ENCODE results near the gene CHI3L1.

Gene CHI3L1

DNA sequence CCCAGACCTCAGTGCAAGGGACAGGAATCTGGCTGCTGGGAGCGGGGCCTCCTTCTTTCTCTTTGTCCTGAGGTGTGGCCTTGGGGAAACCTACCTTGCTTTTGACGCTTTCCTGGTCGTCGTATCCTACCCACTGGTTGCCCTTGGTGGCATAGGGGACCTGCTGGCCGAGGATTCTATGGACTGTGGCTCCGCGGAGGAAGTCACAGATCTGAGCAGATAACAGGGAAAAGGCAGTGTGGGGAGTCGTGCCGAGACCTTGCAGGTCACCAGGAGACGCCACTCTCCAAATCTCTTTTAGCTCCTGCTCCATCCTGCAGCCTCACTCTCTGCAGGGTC lies 6.9 kb downstream of the CHI3L1 start:
- Histone ChIP-seq H3K4me3 (ENCODE audit: low read depth in 1 of 2, low read length in 2 of 2) (no peak overlapping the region), H3K27me3 (ENCODE audit: low read depth, low read length) (no peaks in the 10 kb centered on the region), H3K9me3 (ENCODE audit: control insufficient read depth in 1 of 2, low read length in 2 of 2) (no peaks in the 10 kb centered on the region), H3K4me1 (ENCODE audit: control insufficient read depth in 1 of 2, insufficient read depth in 2 of 2, low read length in 2 of 2) (no peaks in the 10 kb centered on the region), H3K36me3 (ENCODE audit: control insufficient read depth in 1 of 2, insufficient read depth in 2 of 2, low read length in 2 of 2) (no peaks in the 10 kb centered on the region), H3K27ac (ENCODE audit: low read length) (no peak overlapping the region)

DNA sequence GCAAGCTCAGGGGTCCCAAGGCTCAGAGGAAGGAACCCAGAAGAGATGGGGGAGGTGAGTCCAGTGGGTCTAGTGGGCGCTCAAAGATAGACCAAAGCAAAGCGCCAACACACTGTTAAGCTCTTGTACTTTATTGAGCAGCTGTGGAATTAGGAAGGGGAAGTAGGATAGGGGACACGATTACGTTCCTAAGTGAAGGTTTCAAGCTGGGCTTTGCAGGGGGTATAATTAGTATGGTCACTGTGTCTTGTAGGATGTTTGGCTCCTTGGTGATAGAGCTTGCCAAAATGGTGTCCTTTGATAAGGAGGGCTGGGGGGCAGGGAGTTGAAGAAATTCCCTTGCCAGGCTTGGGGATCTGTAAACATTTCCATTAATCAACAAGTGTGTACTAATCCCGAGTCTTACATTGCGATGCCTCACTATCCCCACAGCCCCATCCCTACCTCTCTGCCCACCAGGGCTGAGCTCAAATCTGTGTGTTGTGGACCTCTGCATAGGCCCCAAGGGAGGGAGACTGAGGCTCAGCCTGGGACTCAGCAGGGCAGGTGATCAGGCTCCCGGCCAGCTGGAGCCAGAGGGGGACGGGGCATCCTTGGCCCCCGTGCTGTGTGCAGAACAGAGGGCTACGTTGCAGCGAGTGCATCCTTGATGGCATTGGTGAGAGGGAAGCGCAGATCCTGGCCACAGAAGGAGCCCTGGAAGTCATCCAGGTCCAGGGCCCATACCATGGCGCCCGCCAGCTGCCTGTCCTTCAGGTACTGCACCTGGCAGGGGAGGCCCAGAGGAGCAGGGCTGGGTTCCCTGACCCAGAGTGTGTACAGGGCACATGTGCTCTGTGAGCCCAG lies 7.5 kb downstream of the CHI3L1 start:
- no peak overlapping the region for H3K4me3 ChIP-seq (ENCODE audit: low read depth in 1 of 2, low read length in 2 of 2)
- H3K27me3 ChIP-seq (ENCODE audit: low read depth, low read length): no peaks in the 10 kb centered on the region
- no peaks in the 10 kb centered on the region for H3K4me1 ChIP-seq (ENCODE audit: control insufficient read depth in 1 of 2, insufficient read depth in 2 of 2, low read length in 2 of 2)
- no peaks in the 10 kb centered on the region for H3K36me3 ChIP-seq (ENCODE audit: control insufficient read depth in 1 of 2, insufficient read depth in 2 of 2, low read length in 2 of 2)
- H3K9me3 ChIP-seq (ENCODE audit: control insufficient read depth in 1 of 2, low read length in 2 of 2): no peaks in the 10 kb centered on the region
- H3K27ac ChIP-seq (ENCODE audit: low read length): no peak overlapping the region

DNA sequence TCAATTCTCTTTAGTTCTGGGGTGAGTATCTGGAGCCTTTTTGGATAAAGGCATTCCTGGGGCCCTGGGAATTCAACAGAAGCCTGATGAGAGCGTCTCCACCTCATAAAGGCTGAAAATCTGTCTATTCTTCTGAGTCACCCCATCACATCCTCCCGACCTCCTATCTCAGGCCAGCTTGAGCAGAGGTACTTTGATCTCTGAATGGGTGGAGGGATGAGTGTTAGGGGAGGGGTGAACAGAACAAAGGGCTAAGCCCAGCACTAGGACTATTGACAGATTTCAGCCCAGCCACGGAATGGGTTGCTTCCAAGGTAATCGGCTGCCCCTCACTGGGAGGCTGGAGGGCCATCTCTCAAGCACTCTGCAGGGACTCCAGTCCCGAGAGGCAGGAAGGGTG lies 8.4 kb downstream of the CHI3L1 start:
- no peak overlapping the region for H3K4me3 ChIP-seq (ENCODE audit: low read depth in 1 of 2, low read length in 2 of 2)
- no peaks in the 10 kb centered on the region for H3K27me3 ChIP-seq (ENCODE audit: low read depth, low read length)
- H3K36me3 ChIP-seq (ENCODE audit: control insufficient read depth in 1 of 2, insufficient read depth in 2 of 2, low read length in 2 of 2): no peaks in the 10 kb centered on the region
- no peak overlapping the region for H3K27ac ChIP-seq (ENCODE audit: low read length)
- no peaks in the 10 kb centered on the region for H3K9me3 ChIP-seq (ENCODE audit: control insufficient read depth in 1 of 2, low read length in 2 of 2)
- no peaks in the 10 kb centered on the region for H3K4me1 ChIP-seq (ENCODE audit: control insufficient read depth in 1 of 2, insufficient read depth in 2 of 2, low read length in 2 of 2)

DNA sequence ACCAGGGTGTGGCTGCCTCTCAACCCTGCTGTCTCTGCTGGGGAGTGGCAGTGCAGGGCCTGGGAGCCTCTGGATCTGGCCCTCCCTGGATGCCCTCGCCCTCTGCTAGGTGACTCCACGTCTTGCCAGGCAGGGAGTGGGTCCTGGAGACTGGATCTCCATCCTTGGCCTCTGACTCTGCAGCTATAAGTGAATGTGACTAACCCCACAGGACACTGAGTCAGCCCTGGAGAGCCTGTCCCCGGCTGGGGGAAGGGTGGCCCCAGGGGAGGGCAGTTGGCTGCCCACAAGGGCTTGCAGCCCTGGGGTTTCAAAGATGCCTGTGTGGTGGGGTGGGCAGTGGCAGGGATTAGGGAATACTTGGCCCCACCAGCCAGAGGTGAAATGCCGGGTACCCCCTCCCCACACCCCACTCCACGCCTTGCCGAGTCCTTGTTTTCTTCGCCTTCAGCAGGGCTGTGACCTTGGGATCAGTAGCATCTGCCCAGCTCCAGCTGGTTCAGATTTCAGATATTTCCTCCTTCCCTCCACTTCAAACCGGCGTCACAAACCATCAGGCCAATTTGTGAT lies 8.9 kb downstream of the CHI3L1 start:
- no peaks in the 10 kb centered on the region for H3K4me1 ChIP-seq (ENCODE audit: control insufficient read depth in 1 of 2, insufficient read depth in 2 of 2, low read length in 2 of 2)
- no peaks in the 10 kb centered on the region for H3K36me3 ChIP-seq (ENCODE audit: control insufficient read depth in 1 of 2, insufficient read depth in 2 of 2, low read length in 2 of 2)
- no peak overlapping the region for H3K27ac ChIP-seq (ENCODE audit: low read length)

DNA sequence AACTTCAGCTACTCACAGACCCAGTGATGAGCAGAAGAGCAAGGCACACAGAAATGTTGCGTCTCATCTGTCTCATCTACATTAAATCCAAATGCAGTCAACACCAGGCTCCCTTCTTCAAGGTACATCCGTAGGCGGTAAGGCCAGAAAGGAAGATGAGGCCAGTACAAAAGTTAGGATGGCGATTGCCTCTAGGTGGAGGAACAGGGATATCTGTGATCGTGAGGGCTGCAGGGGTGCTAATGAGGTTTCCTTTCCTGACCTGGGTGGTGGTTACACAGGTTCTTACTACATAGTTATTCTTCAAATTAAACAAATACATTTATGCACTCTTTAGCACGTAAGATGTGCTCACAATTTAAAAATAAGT lies 9.5 kb downstream of the CHI3L1 start:
- H3K4me3 ChIP-seq (ENCODE audit: low read depth in 1 of 2, low read length in 2 of 2): no peak overlapping the region
- no peaks in the 10 kb centered on the region for H3K36me3 ChIP-seq (ENCODE audit: control insufficient read depth in 1 of 2, insufficient read depth in 2 of 2, low read length in 2 of 2)
- no peak overlapping the region for H3K27ac ChIP-seq (ENCODE audit: low read length)
- H3K27me3 ChIP-seq (ENCODE audit: low read depth, low read length): no peaks in the 10 kb centered on the region
- H3K9me3 ChIP-seq (ENCODE audit: control insufficient read depth in 1 of 2, low read length in 2 of 2): no peaks in the 10 kb centered on the region
- no peaks in the 10 kb centered on the region for H3K4me1 ChIP-seq (ENCODE audit: control insufficient read depth in 1 of 2, insufficient read depth in 2 of 2, low read length in 2 of 2)

More for the DNA sequence above, 8.9 kb downstream of the CHI3L1 start:
- Histone ChIP-seq H3K27me3 (ENCODE audit: low read depth, low read length) (no peaks in the 10 kb centered on the region), H3K4me3 (ENCODE audit: low read depth in 1 of 2, low read length in 2 of 2) (no peak overlapping the region), H3K9me3 (ENCODE audit: control insufficient read depth in 1 of 2, low read length in 2 of 2) (no peaks in the 10 kb centered on the region)

DNA sequence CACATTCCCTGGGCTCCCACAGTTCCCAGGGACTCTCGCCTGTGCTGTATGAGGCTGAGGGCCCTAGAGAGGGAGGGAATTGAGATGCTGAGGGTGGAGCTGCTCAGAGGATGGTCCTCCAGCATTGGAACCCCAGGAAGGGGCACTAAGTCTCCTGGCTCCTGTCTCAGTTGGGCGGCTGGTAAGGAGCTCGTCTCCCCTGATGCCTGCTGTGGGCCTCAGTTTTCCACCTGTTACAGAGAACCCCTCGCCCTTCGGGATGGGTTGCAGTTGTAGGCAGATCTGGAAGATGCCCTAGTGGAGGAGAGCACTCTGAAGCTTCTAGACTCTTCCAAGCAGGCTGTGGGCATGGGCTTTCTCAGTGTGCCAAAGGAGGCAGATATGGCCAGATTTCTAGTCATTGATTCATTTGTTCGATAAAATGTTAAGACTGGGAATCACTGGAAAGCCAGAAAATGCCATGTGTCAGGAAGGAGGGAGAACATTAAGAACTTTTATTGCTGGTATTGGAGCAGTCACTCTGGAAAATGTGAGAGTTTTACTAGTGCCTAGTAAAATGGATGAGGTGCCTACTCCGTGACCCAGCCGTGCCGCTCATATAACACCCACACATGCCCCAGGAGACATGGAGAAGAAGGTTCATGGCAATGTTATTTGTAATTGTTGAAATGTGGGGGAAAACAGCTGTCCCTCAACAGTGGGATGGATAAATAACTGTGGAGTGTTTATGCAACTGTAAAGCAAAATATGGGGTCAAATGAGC lies 10.1 kb downstream of the CHI3L1 start:
- no peaks in the 10 kb centered on the region for H3K27me3 ChIP-seq (ENCODE audit: low read depth, low read length)
- no peaks in the 10 kb centered on the region for H3K4me1 ChIP-seq (ENCODE audit: control insufficient read depth in 1 of 2, insufficient read depth in 2 of 2, low read length in 2 of 2)
- H3K36me3 ChIP-seq (ENCODE audit: control insufficient read depth in 1 of 2, insufficient read depth in 2 of 2, low read length in 2 of 2): no peaks in the 10 kb centered on the region
- no peak overlapping the region for H3K4me3 ChIP-seq (ENCODE audit: low read depth in 1 of 2, low read length in 2 of 2)
- H3K27ac ChIP-seq (ENCODE audit: low read length): no peak overlapping the region
- H3K9me3 ChIP-seq (ENCODE audit: control insufficient read depth in 1 of 2, low read length in 2 of 2): no peaks in the 10 kb centered on the region

DNA sequence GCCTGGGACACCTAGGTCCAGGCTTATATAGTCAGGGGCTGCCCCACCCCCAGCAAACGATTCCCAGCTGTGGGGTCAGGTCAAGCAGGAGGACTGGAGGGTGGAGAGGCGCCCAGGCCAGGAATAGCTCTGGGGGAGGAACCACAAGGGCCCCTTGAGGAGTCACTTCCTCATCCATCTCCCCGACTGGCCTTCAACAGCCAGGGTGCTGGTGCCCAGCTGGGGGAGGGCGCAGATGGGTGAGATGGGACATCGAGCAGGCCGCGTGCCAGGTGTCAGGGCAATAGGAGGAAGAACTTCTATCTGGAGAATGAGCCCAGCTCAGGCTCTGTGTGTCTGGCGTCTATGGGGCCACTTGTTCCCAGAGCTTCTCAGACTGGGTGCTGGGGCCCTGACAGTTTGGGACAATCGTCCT lies 10.7 kb downstream of the CHI3L1 start:
- Histone ChIP-seq H3K27me3 (ENCODE audit: low read depth, low read length) (no peaks in the 10 kb centered on the region), H3K9me3 (ENCODE audit: control insufficient read depth in 1 of 2, low read length in 2 of 2) (no peaks in the 10 kb centered on the region), H3K4me1 (ENCODE audit: control insufficient read depth in 1 of 2, insufficient read depth in 2 of 2, low read length in 2 of 2) (no peaks in the 10 kb centered on the region), H3K36me3 (ENCODE audit: control insufficient read depth in 1 of 2, insufficient read depth in 2 of 2, low read length in 2 of 2) (no peaks in the 10 kb centered on the region), H3K4me3 (ENCODE audit: low read depth in 1 of 2, low read length in 2 of 2) (no peak overlapping the region), H3K27ac (ENCODE audit: low read length) (no peak overlapping the region)

DNA sequence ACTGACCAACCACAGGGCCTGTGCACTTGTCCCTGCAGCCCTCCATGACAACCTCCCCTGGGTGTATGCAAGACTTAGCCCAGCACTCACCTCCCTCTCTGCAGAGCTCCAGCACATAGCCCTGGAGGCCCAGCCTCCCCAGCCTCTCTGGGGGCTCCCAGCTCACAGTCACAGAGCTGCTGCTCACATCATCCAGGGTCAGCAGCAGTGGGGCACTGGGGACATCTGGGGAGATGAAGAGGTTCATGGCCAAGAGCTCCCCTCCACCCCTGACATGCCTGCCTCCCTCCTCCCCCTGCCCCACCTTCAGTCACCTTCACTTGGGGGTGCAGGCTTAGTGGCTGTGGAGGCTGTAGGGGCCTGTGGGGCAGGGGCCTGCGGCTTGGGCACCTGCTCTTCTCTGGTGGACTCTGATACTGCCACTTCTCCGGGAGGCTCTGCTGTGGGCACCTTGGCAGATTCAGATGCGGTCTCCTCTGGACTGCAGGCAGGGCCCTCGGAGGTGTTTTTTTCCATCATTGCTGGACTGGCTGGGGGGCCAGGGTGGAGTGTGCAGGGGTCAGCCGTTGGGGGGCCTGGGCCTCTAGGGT lies 11.2 kb downstream of the CHI3L1 start, which contains the start of gene MYBPH:
TSS of gene MYBPH (minus strand) at position 590 of the 590 bp plus-strand sequence. CDS start at position 519, 71 bp downstream.
- H3K36me3 ChIP-seq (ENCODE audit: control insufficient read depth in 1 of 2, insufficient read depth in 2 of 2, low read length in 2 of 2): no peaks in the 10 kb centered on the region
- H3K9me3 ChIP-seq (ENCODE audit: control insufficient read depth in 1 of 2, low read length in 2 of 2): no peaks in the 10 kb centered on the region
- H3K27me3 ChIP-seq (ENCODE audit: low read depth, low read length): no peaks in the 10 kb centered on the region
- no peaks in the 10 kb centered on the region for H3K4me1 ChIP-seq (ENCODE audit: control insufficient read depth in 1 of 2, insufficient read depth in 2 of 2, low read length in 2 of 2)
- H3K27ac ChIP-seq (ENCODE audit: low read length): no peak within 1 kb of the TSS
- H3K4me3 ChIP-seq (ENCODE audit: low read depth in 1 of 2, low read length in 2 of 2): no peak within 1 kb of the TSS

DNA sequence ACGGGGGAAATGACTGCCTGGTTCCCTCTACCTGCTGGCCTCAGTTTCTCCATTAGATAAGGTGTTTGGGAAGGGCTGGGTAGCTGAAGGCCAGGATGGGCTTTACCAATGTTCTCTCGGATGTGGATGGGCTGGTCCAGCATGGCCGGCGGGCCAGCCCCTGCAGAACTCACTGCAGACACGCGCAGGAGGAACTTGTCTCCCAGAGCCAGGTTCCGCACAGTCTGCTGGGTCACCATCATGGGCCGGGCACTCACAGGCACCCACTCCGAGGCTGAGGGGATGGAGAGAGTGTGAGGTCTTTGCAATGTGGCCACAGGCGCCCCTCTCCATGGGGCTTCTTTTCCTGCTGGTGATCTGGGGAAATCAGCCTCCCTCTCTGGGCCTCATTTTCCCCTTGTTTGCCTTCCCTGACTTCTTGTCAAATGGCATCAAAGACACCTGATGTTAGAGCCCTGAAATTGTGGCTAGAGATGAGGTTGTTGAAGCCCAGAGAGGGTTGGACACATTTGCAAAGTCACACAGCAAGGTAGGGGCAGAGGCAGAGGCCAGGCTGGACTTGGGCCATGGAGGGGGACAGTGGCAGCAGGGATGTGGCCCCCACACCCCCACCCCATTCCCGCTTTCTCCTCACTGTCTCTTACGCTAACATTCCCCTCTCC lies 12.0 kb downstream of the CHI3L1 start:
- no peak overlapping the region for H3K27ac ChIP-seq (ENCODE audit: low read length)
- H3K9me3 ChIP-seq (ENCODE audit: control insufficient read depth in 1 of 2, low read length in 2 of 2): no peaks in the 10 kb centered on the region
- H3K4me3 ChIP-seq (ENCODE audit: low read depth in 1 of 2, low read length in 2 of 2): no peak overlapping the region
- H3K27me3 ChIP-seq (ENCODE audit: low read depth, low read length): no peaks in the 10 kb centered on the region
- H3K4me1 ChIP-seq (ENCODE audit: control insufficient read depth in 1 of 2, insufficient read depth in 2 of 2, low read length in 2 of 2): no peaks in the 10 kb centered on the region
- no peaks in the 10 kb centered on the region for H3K36me3 ChIP-seq (ENCODE audit: control insufficient read depth in 1 of 2, insufficient read depth in 2 of 2, low read length in 2 of 2)

DNA sequence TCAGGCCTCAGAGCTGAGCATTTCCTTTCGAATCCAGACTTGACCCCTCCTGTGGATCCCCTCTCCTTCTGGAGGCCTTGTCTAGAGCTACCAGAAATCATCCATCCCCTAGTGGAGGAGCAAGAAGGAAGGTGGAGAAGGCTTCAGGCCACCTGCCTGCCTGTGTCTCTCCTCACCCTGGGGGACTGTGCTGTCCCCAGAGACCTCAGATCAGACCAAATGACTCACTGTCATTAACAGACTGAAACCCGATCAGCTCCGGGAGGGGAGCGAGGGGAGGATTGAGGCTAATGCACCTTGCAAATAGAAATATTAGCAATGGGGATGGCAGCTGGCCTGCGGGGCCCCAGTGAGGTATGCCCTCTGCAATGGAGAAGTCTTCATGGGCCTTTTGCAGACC lies 12.9 kb downstream of the CHI3L1 start:
- no peak overlapping the region for H3K4me3 ChIP-seq (ENCODE audit: low read depth in 1 of 2, low read length in 2 of 2)

More for the DNA sequence above, 12.9 kb downstream of the CHI3L1 start:
- Histone ChIP-seq H3K36me3 (ENCODE audit: control insufficient read depth in 1 of 2, insufficient read depth in 2 of 2, low read length in 2 of 2) (no peaks in the 10 kb centered on the region), H3K9me3 (ENCODE audit: control insufficient read depth in 1 of 2, low read length in 2 of 2) (no peaks in the 10 kb centered on the region), H3K4me1 (ENCODE audit: control insufficient read depth in 1 of 2, insufficient read depth in 2 of 2, low read length in 2 of 2) (no peaks in the 10 kb centered on the region), H3K27ac (ENCODE audit: low read length) (no peak overlapping the region), H3K27me3 (ENCODE audit: low read depth, low read length) (no peaks in the 10 kb centered on the region)

Data from muscle layer of duodenum (tissue), 2 donors.